Omental fat pad (tissue), 4 donors: ENCODE measurements around the gene SMG6. TPM values are rescaled to one million over a fixed set of nuclear protein-coding genes. Genes with fewer than 3 reads are reported as not detected.

ENCODE experiments used
- ATAC-seq: fragments of 150-250 bp; one replicate; pipeline ENCODE4 v1.9.1; 2016; ENCODE audit warnings: mild to moderate bottlenecking, moderate library complexity; ENCODE audit not compliant: low FRiP score
- DNase-seq: peaks from one replicate; pipeline ENCODE4 v3.0.0-alpha.2; 2019; ENCODE audit warnings: low spot score
- CTCF ChIP-seq, 3 donors: fragments of 450-650 bp; IDR thresholded peaks; one replicate each; pipeline ENCODE4 v1.5.1; 2016 to 2017; ENCODE audit warnings: antibody characterized with exemption in 3 of 3, mild to moderate bottlenecking in 3 of 3, moderate library complexity in 2 of 3
- total RNA-seq, 4 donors: library from RNA; depleted of rRNA; stranded (reverse); fragments of >200 nt; gene quantifications; one replicate each; pipeline ENCODE4 v1.1.0, GENCODE V29; 2016

The SMG6 gene
- total RNA-seq, 4 donors from 2014 or later = 19.1 to 36.1 (median 25.1) TPM

GRCh38 chr17:2044263-2044894 lies 259.2 kb downstream of the SMG6 start:
- no peak for TF ChIP-seq CTCF (IDR thresholded peaks at IDR 0.05)
- ATAC-seq (no peak), DNase-seq (no peak)

GRCh38 chr17:2043785-2044184 lies 259.8 kb downstream of the SMG6 start:
- ATAC-seq (no peak), DNase-seq (no peak)
- no peak for TF ChIP-seq CTCF (IDR thresholded peaks at IDR 0.05)

- TF ChIP-seq CTCF (IDR thresholded peaks at IDR 0.05) = no peak
- DNase-seq = no peak
- ATAC-seq = peak; percentile 0
Measured at GRCh38 chr17:2042933-2043332, 260.7 kb downstream of the SMG6 start.

- no peak for TF ChIP-seq CTCF (IDR thresholded peaks at IDR 0.05)
- ATAC-seq (peak; percentile 9), DNase-seq (no peak)
Measured at GRCh38 chr17:2042390-2042847, 261.2 kb downstream of the SMG6 start.

- ATAC-seq (peak; percentile 71), DNase-seq (peak; percentile 80)
- no peak for TF ChIP-seq CTCF (IDR thresholded peaks at IDR 0.05)
Measured at GRCh38 chr17:2041561-2042389, 261.8 kb downstream of the SMG6 start, which contains the start of gene OVCA2. Gene OVCA2 (plus strand): TSS chr17:2042022. CDS start chr17:2042048, 26 bp downstream.

- ATAC-seq (no peak), DNase-seq (no peak)
- TF ChIP-seq CTCF (IDR thresholded peaks at IDR 0.05) = no peak
Measured at GRCh38 chr17:2040942-2041560, 262.5 kb downstream of the SMG6 start.
